GM21723 (cell line): Measurements from ENCODE around the gene ELP4.

ENCODE experiments used
- ATAC-seq: cut with Tn5 transposase; IDR thresholded peaks from one replicate; pipeline ENCODE4 v1.9.1; 2021; ENCODE audit warnings: mild to moderate bottlenecking, moderate library complexity; ENCODE audit not compliant: unreplicated experiment

The ELP4 gene

GRCh38 chr11:31768749-31769640, 259.4 kb downstream of the ELP4 start:
- ATAC-seq, result no peak

GRCh38 chr11:31770011-31770700, 260.6 kb downstream of the ELP4 start:
- no peak for ATAC-seq

GRCh38 chr11:31772412-31772811, 262.8 kb downstream of the ELP4 start:
- ATAC-seq, result no peak

- ATAC-seq, result no peak
Observed at GRCh38 chr11:31779374-31779791, 269.8 kb downstream of the ELP4 start.

GRCh38 chr11:31780078-31780477, 270.5 kb downstream of the ELP4 start:
- ATAC-seq, result no peak

- ATAC-seq, result no peak
Observed at GRCh38 chr11:31780480-31780971, 271.0 kb downstream of the ELP4 start.

GRCh38 chr11:31782257-31782656, 272.7 kb downstream of the ELP4 start:
- no peak for ATAC-seq

GRCh38 chr11:31783252-31783651, 273.7 kb downstream of the ELP4 start:
- ATAC-seq, result no peak

GRCh38 chr11:31784611-31785010, 275.0 kb downstream of the ELP4 start:
- no peak for ATAC-seq

- no peak for ATAC-seq
Observed at GRCh38 chr11:31786996-31787685, 277.6 kb downstream of the ELP4 start.

- no peak for ATAC-seq
Observed at GRCh38 chr11:31788085-31788484, 278.5 kb downstream of the ELP4 start.

- ATAC-seq, result no peak
Observed at GRCh38 chr11:31790649-31791048, 281.1 kb downstream of the ELP4 start.

- no peak for ATAC-seq
Observed at GRCh38 chr11:31792036-31792435, 282.5 kb downstream of the ELP4 start.

- ATAC-seq, result no peak
Observed at GRCh38 chr11:31792456-31792855, 282.9 kb downstream of the ELP4 start.

- ATAC-seq, result no peak
Observed at GRCh38 chr11:31793264-31793663, 283.7 kb downstream of the ELP4 start.

- no peak for ATAC-seq
Observed at GRCh38 chr11:31794548-31794947, 285.0 kb downstream of the ELP4 start.

GRCh38 chr11:31795706-31796498, 286.3 kb downstream of the ELP4 start:
- ATAC-seq, result no peak

GRCh38 chr11:31796499-31797189, 287.1 kb downstream of the ELP4 start:
- no peak for ATAC-seq

GRCh38 chr11:31797190-31798056, 287.9 kb downstream of the ELP4 start:
- ATAC-seq, result no peak
